Lung microvascular endothelial cell (primary cell): ENCODE data around the gene TPPP2. TPM values are rescaled to one million over a fixed set of nuclear protein-coding genes. Genes with fewer than 3 reads are reported as not detected.

ENCODE experiments used
- DNase-seq, 2 donors: peaks; one replicate each; pipeline versions ENCODE4 v3.0.0 to v3.0.0-alpha.2; 2010; ENCODE audit warnings: low read depth in 2 of 2
- total RNA-seq: library from RNA; depleted of rRNA; stranded (reverse); fragments of >200 nt; gene quantifications from 2 replicates; pipeline ENCODE4 v1.2.1, GENCODE V29; 2014

The TPPP2 gene
- total RNA-seq, 1 donor from 2014 or later, result not detected

GRCh38 chr14:21057803-21058675, 28.0 kb downstream of the TPPP2 start, which contains the start of gene RNASE8:
TSS of gene RNASE8 (plus strand) at chr14:21057822. CDS start at chr14:21057893, 71 bp downstream.
- DNase-seq, result no peak

GRCh38 chr14:21058903-21059302, 28.9 kb downstream of the TPPP2 start:
- DNase-seq, result no peak

- DNase-seq, result no peak
These were observed 30.0 kb downstream of the TPPP2 start for GRCh38 chr14:21059842-21060613.

- DNase-seq, result no peak
These were observed 30.8 kb downstream of the TPPP2 start for GRCh38 chr14:21060614-21061346.

GRCh38 chr14:21061347-21061668, 31.3 kb downstream of the TPPP2 start:
- DNase-seq, result no peak

GRCh38 chr14:21063479-21063878, 33.5 kb downstream of the TPPP2 start:
- DNase-seq, result peak in 1 of 2 donors; percentile 49

- DNase-seq, result peak in 1 of 2 donors; percentile 27
These were observed 37.0 kb downstream of the TPPP2 start for GRCh38 chr14:21066882-21067502.

GRCh38 chr14:21068521-21069387, 38.7 kb downstream of the TPPP2 start:
- DNase-seq, result peak; percentile 66 to 78

- DNase-seq, result peak in 1 of 2 donors; percentile 10
These were observed 39.5 kb downstream of the TPPP2 start for GRCh38 chr14:21069388-21070082.

GRCh38 chr14:21070083-21070609, 40.1 kb downstream of the TPPP2 start, which contains the start of gene ARHGEF40:
TSS of gene ARHGEF40 (plus strand) at chr14:21070304. CDS start at chr14:21070397, 93 bp downstream.
- peak; percentile 43 to 44 for DNase-seq

- DNase-seq, result peak; percentile 32 to 37
These were observed 40.7 kb downstream of the TPPP2 start for GRCh38 chr14:21070610-21071224.

- peak; percentile 65 to 92 for DNase-seq
These were observed 41.4 kb downstream of the TPPP2 start for GRCh38 chr14:21071225-21072030.

GRCh38 chr14:21072031-21072473, 42.0 kb downstream of the TPPP2 start:
- no peak for DNase-seq

GRCh38 chr14:21072781-21073339, 42.8 kb downstream of the TPPP2 start:
- DNase-seq, result no peak

- DNase-seq, result no peak
These were observed 43.9 kb downstream of the TPPP2 start for GRCh38 chr14:21073921-21074320.

- no peak for DNase-seq
These were observed 44.6 kb downstream of the TPPP2 start for GRCh38 chr14:21074398-21075272.
